Measurements from ENCODE around the gene PTPRN2. TPM values are rescaled to one million over a fixed set of nuclear protein-coding genes. Genes with fewer than 3 reads are reported as not detected.

Gene PTPRN2
- total RNA-seq, 2 experiments from 2014 or later, result 0.70 TPM; not detected in 1

DNA sequence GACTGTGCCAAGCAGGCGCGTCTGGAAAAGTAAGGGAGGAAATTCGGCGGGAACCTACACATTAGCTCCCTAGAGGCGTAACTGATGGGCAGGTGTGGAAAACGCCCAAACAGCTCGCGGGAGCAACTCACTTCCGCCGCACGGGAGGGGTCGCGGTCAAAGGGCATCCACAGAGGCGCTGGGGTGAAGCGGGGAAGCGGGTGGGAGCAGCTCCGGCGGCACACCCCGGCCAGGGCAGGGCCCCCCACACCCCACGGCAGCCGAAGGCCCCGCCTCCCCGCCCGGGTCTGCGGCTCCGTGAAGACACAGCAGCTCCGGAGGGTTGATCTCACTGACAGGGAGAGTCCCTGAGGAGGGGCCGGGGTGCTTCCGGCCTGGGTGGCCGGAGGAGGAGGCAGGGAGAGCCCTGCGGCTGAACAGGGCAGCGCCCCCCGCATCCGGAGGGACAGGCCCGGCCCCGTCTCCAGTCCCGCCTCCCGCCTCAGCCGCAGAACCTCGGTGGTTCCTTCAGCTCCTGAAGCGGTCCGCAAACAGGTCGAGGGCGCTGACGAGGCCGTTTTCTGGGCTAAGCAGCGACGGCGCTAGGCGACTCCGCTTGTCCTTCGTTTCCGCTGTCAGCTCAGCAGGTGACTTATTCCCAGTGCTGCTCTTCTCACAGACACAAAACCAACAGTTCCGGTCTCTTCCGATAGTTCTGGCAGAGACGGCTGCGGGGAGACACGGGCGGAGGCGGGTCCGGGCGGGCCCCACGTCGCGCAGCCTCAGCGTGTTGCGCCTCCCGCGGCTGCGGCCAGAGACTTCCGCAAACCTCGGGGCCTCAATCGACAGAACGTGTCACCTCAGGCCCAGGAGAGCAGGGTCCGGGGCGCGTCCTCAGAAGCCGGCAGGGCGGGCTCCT lies 974.7 kb downstream of the PTPRN2 start:
- CTCF ChIA-PET (ENCODE audit: unreplicated experiment), result no interaction called here

DNA sequence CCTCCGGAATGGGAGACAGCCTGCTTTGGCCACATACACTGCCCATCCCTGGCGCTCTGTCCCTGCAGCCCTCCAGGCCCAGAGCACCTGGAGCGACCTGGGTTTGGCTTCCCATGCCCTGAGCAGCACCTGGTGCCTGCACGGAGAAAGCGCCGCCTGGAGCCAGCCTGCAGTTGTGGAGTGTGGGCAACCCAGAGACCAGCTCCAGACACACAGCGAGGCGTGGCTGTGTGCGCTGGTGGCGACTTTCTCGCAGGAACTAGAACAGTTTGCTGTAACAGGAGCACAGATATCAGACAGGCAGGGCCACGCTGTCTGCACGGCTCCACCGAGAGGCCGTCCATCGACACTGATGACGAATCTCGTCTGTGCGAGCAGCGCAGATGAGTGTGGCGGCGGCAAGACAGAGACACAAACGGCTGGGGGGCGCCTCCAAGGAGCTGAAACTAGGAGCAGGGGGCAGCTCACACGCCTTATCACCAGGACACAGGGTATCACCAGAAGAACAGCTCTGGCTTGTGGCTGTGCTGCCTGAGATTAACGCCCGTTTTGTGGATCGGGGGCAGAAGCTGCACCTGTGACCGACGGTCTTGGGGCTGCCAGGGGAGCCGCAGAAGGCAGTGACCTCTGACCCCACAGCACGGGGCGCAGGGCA lies 975.5 kb downstream of the PTPRN2 start:
- intact Hi-C loops (cut with micrococcal nuclease; ENCODE audit: unreplicated experiment), result no loop called here
- Histone ChIP-seq H3K27ac (ENCODE audit: low read depth, low read length, poor library complexity, severe bottlenecking) (no peak overlapping the region), H3K79me2 (ENCODE audit: insufficient read depth, low read depth, low read length) (no peaks in the 10 kb centered on the region), H3K4me2 (ENCODE audit: low read length) (no peak overlapping the region), H3K4me3 (ENCODE audit: low read depth, low read length, poor library complexity, severe bottlenecking) (no peak overlapping the region), H3K9me3 (ENCODE audit: low read length) (no peaks in the 10 kb centered on the region), H3K4me1 (ENCODE audit: insufficient read depth, low read length, poor library complexity, severe bottlenecking) (no peaks in the 10 kb centered on the region), H3K36me3 (ENCODE audit: insufficient read depth, low read length) (no peaks in the 10 kb centered on the region), H4K20me1 (ENCODE audit: insufficient read depth, low read length) (no peaks in the 10 kb centered on the region), H3K9me2 (ENCODE audit: insufficient read depth, low read length) (no peaks in the 10 kb centered on the region), H2AFZ (ENCODE audit: low read length) (no peak overlapping the region)
- no TSS peak for BruUV-seq (replicated peaks)
- POLR2A ChIA-PET, result no interaction called here
- TF ChIP-seq, protein P1, sequence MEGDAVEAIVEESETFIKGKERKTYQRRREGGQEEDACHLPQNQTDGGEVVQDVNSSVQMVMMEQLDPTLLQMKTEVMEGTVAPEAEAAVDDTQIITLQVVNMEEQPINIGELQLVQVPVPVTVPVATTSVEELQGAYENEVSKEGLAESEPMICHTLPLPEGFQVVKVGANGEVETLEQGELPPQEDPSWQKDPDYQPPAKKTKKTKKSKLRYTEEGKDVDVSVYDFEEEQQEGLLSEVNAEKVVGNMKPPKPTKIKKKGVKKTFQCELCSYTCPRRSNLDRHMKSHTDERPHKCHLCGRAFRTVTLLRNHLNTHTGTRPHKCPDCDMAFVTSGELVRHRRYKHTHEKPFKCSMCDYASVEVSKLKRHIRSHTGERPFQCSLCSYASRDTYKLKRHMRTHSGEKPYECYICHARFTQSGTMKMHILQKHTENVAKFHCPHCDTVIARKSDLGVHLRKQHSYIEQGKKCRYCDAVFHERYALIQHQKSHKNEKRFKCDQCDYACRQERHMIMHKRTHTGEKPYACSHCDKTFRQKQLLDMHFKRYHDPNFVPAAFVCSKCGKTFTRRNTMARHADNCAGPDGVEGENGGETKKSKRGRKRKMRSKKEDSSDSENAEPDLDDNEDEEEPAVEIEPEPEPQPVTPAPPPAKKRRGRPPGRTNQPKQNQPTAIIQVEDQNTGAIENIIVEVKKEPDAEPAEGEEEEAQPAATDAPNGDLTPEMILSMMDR (conservative IDR thresholded peaks at IDR 0.05; ENCODE audit: low read length), result no peak
- no peak for TF ChIP-seq EZH2phosphoT487 (IDR thresholded peaks at IDR 0.05; ENCODE audit: borderline replicate concordance, low read depth, low read length)
- no peak for DNase-seq (ENCODE audit: low spot score)
- CTCF ChIA-PET (ENCODE audit: unreplicated experiment), result no interaction called here

More for the DNA sequence above, 974.7 kb downstream of the PTPRN2 start:
- Histone ChIP-seq H4K20me1 (ENCODE audit: insufficient read depth, low read length) (no peaks in the 10 kb centered on the region), H3K4me1 (ENCODE audit: insufficient read depth, low read length, poor library complexity, severe bottlenecking) (no peaks in the 10 kb centered on the region), H3K4me3 (ENCODE audit: low read depth, low read length, poor library complexity, severe bottlenecking) (no peak overlapping the region), H3K27ac (ENCODE audit: low read depth, low read length, poor library complexity, severe bottlenecking) (no peak overlapping the region), H3K79me2 (ENCODE audit: insufficient read depth, low read depth, low read length) (no peaks in the 10 kb centered on the region), H3K9me2 (ENCODE audit: insufficient read depth, low read length) (no peaks in the 10 kb centered on the region), H3K36me3 (ENCODE audit: insufficient read depth, low read length) (no peaks in the 10 kb centered on the region), H3K9me3 (ENCODE audit: low read length) (no peaks in the 10 kb centered on the region), H2AFZ (ENCODE audit: low read length) (no peak overlapping the region), H3K4me2 (ENCODE audit: low read length) (no peak overlapping the region)
- TF ChIP-seq, protein P1 (conservative IDR thresholded peaks at IDR 0.05; ENCODE audit: low read length), result no peak
- no peak for TF ChIP-seq EZH2phosphoT487 (IDR thresholded peaks at IDR 0.05; ENCODE audit: borderline replicate concordance, low read depth, low read length)
- no peak for DNase-seq (ENCODE audit: low spot score)
- intact Hi-C loops (cut with micrococcal nuclease; ENCODE audit: unreplicated experiment), result no loop called here
- BruUV-seq (replicated peaks), result no TSS peak
- POLR2A ChIA-PET, result no interaction called here

DNA sequence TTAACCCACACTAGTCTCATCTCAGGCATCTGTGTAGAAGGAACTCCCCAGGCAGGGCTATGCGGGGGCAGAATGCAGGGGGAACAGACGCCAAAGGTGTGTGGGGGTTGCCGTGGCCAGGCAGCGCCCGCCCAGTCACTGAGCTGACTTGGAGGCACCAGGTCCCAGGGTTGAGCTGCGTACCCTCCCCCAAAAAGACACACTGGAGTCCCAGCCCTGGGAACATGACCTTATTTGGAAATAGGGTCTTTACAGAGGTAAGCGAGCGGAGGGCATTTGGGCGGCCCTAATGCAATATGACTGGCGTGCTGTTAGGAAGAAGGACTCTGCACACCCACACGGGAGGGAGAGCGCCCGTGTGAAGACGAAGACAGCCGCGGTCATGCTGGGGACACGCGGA lies 976.3 kb downstream of the PTPRN2 start:
- CTCF ChIA-PET (ENCODE audit: unreplicated experiment), result no interaction called here
- Histone ChIP-seq H3K4me3 (ENCODE audit: low read depth, low read length, poor library complexity, severe bottlenecking) (no peak overlapping the region), H3K4me2 (ENCODE audit: low read length) (no peak overlapping the region), H3K27ac (ENCODE audit: low read depth, low read length, poor library complexity, severe bottlenecking) (no peak overlapping the region), H3K79me2 (ENCODE audit: insufficient read depth, low read depth, low read length) (no peaks in the 10 kb centered on the region), H3K36me3 (ENCODE audit: insufficient read depth, low read length) (no peaks in the 10 kb centered on the region), H3K9me3 (ENCODE audit: low read length) (no peaks in the 10 kb centered on the region), H3K9me2 (ENCODE audit: insufficient read depth, low read length) (no peaks in the 10 kb centered on the region), H2AFZ (ENCODE audit: low read length) (no peak overlapping the region), H4K20me1 (ENCODE audit: insufficient read depth, low read length) (no peaks in the 10 kb centered on the region), H3K4me1 (ENCODE audit: insufficient read depth, low read length, poor library complexity, severe bottlenecking) (no peaks in the 10 kb centered on the region)
- TF ChIP-seq, protein P1 (conservative IDR thresholded peaks at IDR 0.05; ENCODE audit: low read length), result no peak
- no peak for TF ChIP-seq EZH2phosphoT487 (IDR thresholded peaks at IDR 0.05; ENCODE audit: borderline replicate concordance, low read depth, low read length)
- intact Hi-C loops (cut with micrococcal nuclease; ENCODE audit: unreplicated experiment), result no loop called here
- BruUV-seq (replicated peaks), result no TSS peak
- POLR2A ChIA-PET, result no interaction called here
- no peak for DNase-seq (ENCODE audit: low spot score)

All from OCI-LY7 (cell line).